Measurements from ENCODE around the gene KRT8.

The KRT8 gene

GRCh38 chr12:52917800-52918199 is 12.9 kb upstream of the KRT8 start:
- no peak for DNase-seq (ENCODE audit: low read depth)
- H3K4me3 ChIP-seq (ENCODE audit: low read depth, low read length) = no peak overlapping the region
- TF ChIP-seq CTCF (IDR thresholded peaks at IDR 0.05; ENCODE audit: insufficient read depth, low read depth, low read length, missing control alignments) = no peak

- H3K4me3 ChIP-seq (ENCODE audit: low read depth, low read length) = no peak overlapping the region
- no peak for DNase-seq (ENCODE audit: low read depth)
- TF ChIP-seq CTCF (IDR thresholded peaks at IDR 0.05; ENCODE audit: insufficient read depth, low read depth, low read length, missing control alignments) = no peak
Observed at GRCh38 chr12:52916216-52916615, 11.3 kb upstream of the KRT8 start.

- DNase-seq (ENCODE audit: low read depth) = no peak
- no peak overlapping the region for H3K4me3 ChIP-seq (ENCODE audit: low read depth, low read length)
- TF ChIP-seq CTCF (IDR thresholded peaks at IDR 0.05; ENCODE audit: insufficient read depth, low read depth, low read length, missing control alignments) = no peak
Observed at GRCh38 chr12:52915637-52916036, 10.8 kb upstream of the KRT8 start.

- DNase-seq (ENCODE audit: low read depth) = no peak
- TF ChIP-seq CTCF (IDR thresholded peaks at IDR 0.05; ENCODE audit: insufficient read depth, low read depth, low read length, missing control alignments) = no peak
Observed at GRCh38 chr12:52914576-52915121, 9.8 kb upstream of the KRT8 start.

GRCh38 chr12:52913431-52913821 is 8.6 kb upstream of the KRT8 start:
- no peak overlapping the region for H3K4me3 ChIP-seq (ENCODE audit: low read depth, low read length)
- no peak for DNase-seq (ENCODE audit: low read depth)
- no peak for TF ChIP-seq CTCF (IDR thresholded peaks at IDR 0.05; ENCODE audit: insufficient read depth, low read depth, low read length, missing control alignments)

More at GRCh38 chr12:52914576-52915121, 9.8 kb upstream of the KRT8 start:
- no peak overlapping the region for H3K4me3 ChIP-seq (ENCODE audit: low read depth, low read length)

- no peak for TF ChIP-seq CTCF (IDR thresholded peaks at IDR 0.05; ENCODE audit: insufficient read depth, low read depth, low read length, missing control alignments)
- no peak overlapping the region for H3K4me3 ChIP-seq (ENCODE audit: low read depth, low read length)
- DNase-seq (ENCODE audit: low read depth) = no peak
Observed at GRCh38 chr12:52912711-52913430, 8.0 kb upstream of the KRT8 start.
